Measurements from ENCODE around the gene ABT1. TPM values are rescaled to one million over a fixed set of nuclear protein-coding genes. Genes with fewer than 3 reads are reported as not detected.

The ABT1 gene
- total RNA-seq, 1 experiment from 2014 or later = 33.7 TPM

DNA sequence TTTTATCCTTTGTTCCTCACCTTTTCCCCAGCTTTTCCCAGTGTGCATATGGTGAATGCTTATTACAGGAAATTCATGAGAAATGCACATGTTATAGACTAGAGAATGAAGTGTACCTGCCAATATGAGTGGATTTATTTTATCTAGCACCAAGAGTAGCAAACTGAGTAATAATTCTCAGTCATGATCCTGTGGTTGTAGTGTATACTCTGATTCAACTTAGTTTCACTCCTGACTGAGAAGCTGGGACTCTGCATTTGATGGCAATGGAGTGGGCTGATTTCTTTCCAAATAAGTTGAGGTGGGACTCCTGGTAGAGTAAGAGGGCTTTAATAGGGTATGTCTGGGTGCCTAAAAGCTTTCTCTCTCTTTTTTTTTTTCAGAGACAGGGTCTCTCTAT, 4.0 kb downstream of the ABT1 start:
- H4K20me1 ChIP-seq (ENCODE audit: low read length) = no peaks in the 10 kb centered on the region
- DNase-seq (no peak), ATAC-seq (no peak)
- CTCF ChIA-PET = no interaction called here
- TF ChIP-seq CTCF (conservative IDR thresholded peaks at IDR 0.05; ENCODE audit: low read depth, low read length) = no peak
- no peak for TF ChIP-seq EZH2 (IDR thresholded peaks at IDR 0.05; ENCODE audit: low read length, unreplicated experiment)
- no peak for TF ChIP-seq EZH2phosphoT487 (IDR thresholded peaks at IDR 0.05; ENCODE audit: borderline replicate concordance, low read length)
- H3K79me2 ChIP-seq (ENCODE audit: low read length) = peaks cover 21% of the 10 kb centered on the region
- H3K4me1 ChIP-seq (ENCODE audit: insufficient read depth, low read length) = peaks cover 10% of the 10 kb centered on the region; the same call in 1 of the 2 replicates
- H3F3A ChIP-seq (ENCODE audit: low read length, unreplicated experiment) = peaks cover 5% of the 10 kb centered on the region
- H2AFZ ChIP-seq (ENCODE audit: low read length) = no peak overlapping the region
- H3K4me3 ChIP-seq (ENCODE audit: low read length) = no peak overlapping the region
- H3K9ac ChIP-seq (ENCODE audit: low read length) = no peak overlapping the region
- no peaks in the 10 kb centered on the region for H3K27me3 ChIP-seq (ENCODE audit: low read length)
- H3K9me3 ChIP-seq (ENCODE audit: low read length) = no peaks in the 10 kb centered on the region
- no peak overlapping the region for H3K27ac ChIP-seq (ENCODE audit: low read length)
- intact Hi-C loops (cut with micrococcal nuclease) = no loop called here
- peaks cover 12% of the 10 kb centered on the region for H3K36me3 ChIP-seq (ENCODE audit: low read depth, low read length)
- POLR2A ChIA-PET (ENCODE audit: unreplicated experiment) = interaction anchor here (0.5 to 0.7 kb wide), 2 partner anchors 31 to 488 kb away, joined by 3 read pairs; no protein-coding TSS in a partner anchor
- no peaks in the 10 kb centered on the region for H3K9me2 ChIP-seq (replicated peaks; ENCODE audit: low read length)
- H3K4me2 ChIP-seq (ENCODE audit: low read length) = no peak overlapping the region
- BruUV-seq (replicated peaks) = no TSS peak

GRCh38 chr6:26602262-26602661, 5.5 kb downstream of the ABT1 start:
- CTCF ChIA-PET = no interaction called here
- peaks cover 16% of the 10 kb centered on the region for H3K79me2 ChIP-seq (ENCODE audit: low read length)
- DNase-seq = no peak
- no peak for TF ChIP-seq CTCF (conservative IDR thresholded peaks at IDR 0.05; ENCODE audit: low read depth, low read length)
- H2AFZ ChIP-seq (ENCODE audit: low read length) = no peak overlapping the region
- H3K4me2 ChIP-seq (ENCODE audit: low read length) = no peak overlapping the region
- H4K20me1 ChIP-seq (ENCODE audit: low read length) = no peaks in the 10 kb centered on the region
- no TSS peak for BruUV-seq (replicated peaks)
- intact Hi-C loops (cut with micrococcal nuclease) = no loop called here
- no peaks in the 10 kb centered on the region for H3F3A ChIP-seq (ENCODE audit: low read length, unreplicated experiment)
- no peaks in the 10 kb centered on the region for H3K27me3 ChIP-seq (ENCODE audit: low read length)
- H3K4me3 ChIP-seq (ENCODE audit: low read length) = no peak overlapping the region
- H3K9me2 ChIP-seq (replicated peaks; ENCODE audit: low read length) = no peaks in the 10 kb centered on the region
- H3K9me3 ChIP-seq (ENCODE audit: low read length) = no peaks in the 10 kb centered on the region
- no peak overlapping the region for H3K9ac ChIP-seq (ENCODE audit: low read length)
- ATAC-seq = no peak
- POLR2A ChIA-PET (ENCODE audit: unreplicated experiment) = no interaction called here
- H3K4me1 ChIP-seq (ENCODE audit: insufficient read depth, low read length) = peaks cover 10% of the 10 kb centered on the region; the same call in 1 of the 2 replicates
- peaks cover 12% of the 10 kb centered on the region for H3K36me3 ChIP-seq (ENCODE audit: low read depth, low read length)
- H3K27ac ChIP-seq (ENCODE audit: low read length) = no peak overlapping the region

DNA sequence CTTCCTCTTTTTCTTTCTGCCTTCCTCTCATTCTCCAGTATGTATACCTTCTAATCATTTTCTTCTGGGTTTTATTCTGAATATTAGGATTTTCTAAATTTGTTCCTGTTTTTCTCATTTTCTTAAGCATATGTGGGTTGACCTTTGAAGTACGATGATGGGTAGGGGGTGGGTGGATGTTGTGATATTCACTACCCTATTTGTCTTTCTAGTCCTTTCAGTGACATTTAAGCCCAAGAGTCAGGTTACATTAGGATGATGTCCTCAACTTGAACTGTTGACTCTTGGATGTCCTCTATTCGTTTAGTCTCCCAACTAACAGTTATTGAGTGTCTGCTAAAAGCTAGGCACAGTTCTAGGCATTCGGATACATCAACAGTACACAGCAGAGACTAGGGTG, 7.3 kb downstream of the ABT1 start:
- Histone ChIP-seq H3K36me3 (ENCODE audit: low read depth, low read length) (peaks cover 5% of the 10 kb centered on the region; the same call in 1 of the 2 replicates), H3K9me3 (ENCODE audit: low read length) (no peaks in the 10 kb centered on the region), H3K4me1 (ENCODE audit: insufficient read depth, low read length) (peaks cover 5% of the 10 kb centered on the region), H3K4me2 (ENCODE audit: low read length) (no peak overlapping the region), H3K27ac (ENCODE audit: low read length) (no peak overlapping the region), H3K79me2 (ENCODE audit: low read length) (no peaks in the 10 kb centered on the region), H3K9ac (ENCODE audit: low read length) (no peak overlapping the region), H3F3A (ENCODE audit: low read length, unreplicated experiment) (no peaks in the 10 kb centered on the region), H4K20me1 (ENCODE audit: low read length) (no peaks in the 10 kb centered on the region), H3K9me2 (replicated peaks; ENCODE audit: low read length) (no peaks in the 10 kb centered on the region), H3K27me3 (ENCODE audit: low read length) (no peaks in the 10 kb centered on the region), H3K4me3 (ENCODE audit: low read length) (no peak overlapping the region), H2AFZ (ENCODE audit: low read length) (no peak overlapping the region)
- DNase-seq = no peak
- no TSS peak for BruUV-seq (replicated peaks)
- POLR2A ChIA-PET (ENCODE audit: unreplicated experiment) = no interaction called here
- intact Hi-C loops (cut with micrococcal nuclease) = no loop called here
- TF ChIP-seq EZH2phosphoT487 (IDR thresholded peaks at IDR 0.05; ENCODE audit: borderline replicate concordance, low read length) (no peak), CTCF (conservative IDR thresholded peaks at IDR 0.05; ENCODE audit: low read depth, low read length) (no peak), EZH2 (IDR thresholded peaks at IDR 0.05; ENCODE audit: low read length, unreplicated experiment) (no peak)
- CTCF ChIA-PET = no interaction called here
- no peak for ATAC-seq
